Measurements from ENCODE around the gene SRRM3. TPM values are rescaled to one million over a fixed set of nuclear protein-coding genes. Genes with fewer than 3 reads are reported as not detected.

The SRRM3 gene
- total RNA-seq, 1 donor from 2014 or later = not detected

DNA sequence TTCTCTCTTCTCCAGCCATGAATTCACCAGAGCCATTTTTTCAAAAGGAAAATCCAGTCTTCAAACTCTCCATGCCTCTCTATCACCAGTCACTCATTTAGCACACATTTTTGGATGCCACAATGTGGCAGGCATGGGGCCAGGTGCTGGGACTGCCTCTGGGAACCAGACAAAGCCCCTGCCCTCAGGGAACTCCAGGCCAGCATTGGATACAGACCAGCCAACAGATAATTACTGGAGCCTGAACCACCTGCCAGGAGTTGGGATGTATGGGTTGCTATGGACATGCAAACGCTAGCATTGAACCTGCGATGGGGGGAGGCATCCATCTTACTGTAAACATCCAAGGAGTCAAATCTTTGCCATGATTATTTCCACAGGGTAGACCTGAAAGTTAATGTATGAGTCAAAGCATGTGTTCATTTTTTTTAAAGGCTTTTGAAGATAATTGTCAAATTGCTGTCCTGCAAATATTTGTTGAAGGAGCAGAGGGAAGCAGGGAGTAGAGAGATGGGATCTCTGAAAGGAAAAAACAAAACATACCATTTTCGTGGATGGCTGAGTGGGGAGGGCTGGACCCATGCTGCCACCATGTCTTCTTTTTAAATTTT, 43.2 kb downstream of the SRRM3 start:
- DNase-seq (no peak), ATAC-seq (ENCODE audit: low read depth) (no peak)
- CTCF ChIA-PET = interaction anchor here (0.9 kb wide), 1 partner anchor 18 kb away, joined by 4 read pairs; no protein-coding TSS in a partner anchor
- no peaks in the 10 kb centered on the region for H3K9me3 Mint-ChIP-seq
- intact Hi-C loops (cut with micrococcal nuclease) = no loop called here
- H3K27ac Mint-ChIP-seq = no peak overlapping the region
- no peak overlapping the region for H3K4me3 Mint-ChIP-seq
- POLR2A ChIA-PET = no interaction called here
- peaks cover 9% of the 10 kb centered on the region for H3K27me3 Mint-ChIP-seq
- H3K4me1 Mint-ChIP-seq = no peaks in the 10 kb centered on the region
- TF ChIP-seq, protein P1, sequence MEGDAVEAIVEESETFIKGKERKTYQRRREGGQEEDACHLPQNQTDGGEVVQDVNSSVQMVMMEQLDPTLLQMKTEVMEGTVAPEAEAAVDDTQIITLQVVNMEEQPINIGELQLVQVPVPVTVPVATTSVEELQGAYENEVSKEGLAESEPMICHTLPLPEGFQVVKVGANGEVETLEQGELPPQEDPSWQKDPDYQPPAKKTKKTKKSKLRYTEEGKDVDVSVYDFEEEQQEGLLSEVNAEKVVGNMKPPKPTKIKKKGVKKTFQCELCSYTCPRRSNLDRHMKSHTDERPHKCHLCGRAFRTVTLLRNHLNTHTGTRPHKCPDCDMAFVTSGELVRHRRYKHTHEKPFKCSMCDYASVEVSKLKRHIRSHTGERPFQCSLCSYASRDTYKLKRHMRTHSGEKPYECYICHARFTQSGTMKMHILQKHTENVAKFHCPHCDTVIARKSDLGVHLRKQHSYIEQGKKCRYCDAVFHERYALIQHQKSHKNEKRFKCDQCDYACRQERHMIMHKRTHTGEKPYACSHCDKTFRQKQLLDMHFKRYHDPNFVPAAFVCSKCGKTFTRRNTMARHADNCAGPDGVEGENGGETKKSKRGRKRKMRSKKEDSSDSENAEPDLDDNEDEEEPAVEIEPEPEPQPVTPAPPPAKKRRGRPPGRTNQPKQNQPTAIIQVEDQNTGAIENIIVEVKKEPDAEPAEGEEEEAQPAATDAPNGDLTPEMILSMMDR (IDR thresholded peaks at IDR 0.05) = no peak
- H3K36me3 Mint-ChIP-seq (ENCODE audit: low read depth) = no peaks in the 10 kb centered on the region

DNA sequence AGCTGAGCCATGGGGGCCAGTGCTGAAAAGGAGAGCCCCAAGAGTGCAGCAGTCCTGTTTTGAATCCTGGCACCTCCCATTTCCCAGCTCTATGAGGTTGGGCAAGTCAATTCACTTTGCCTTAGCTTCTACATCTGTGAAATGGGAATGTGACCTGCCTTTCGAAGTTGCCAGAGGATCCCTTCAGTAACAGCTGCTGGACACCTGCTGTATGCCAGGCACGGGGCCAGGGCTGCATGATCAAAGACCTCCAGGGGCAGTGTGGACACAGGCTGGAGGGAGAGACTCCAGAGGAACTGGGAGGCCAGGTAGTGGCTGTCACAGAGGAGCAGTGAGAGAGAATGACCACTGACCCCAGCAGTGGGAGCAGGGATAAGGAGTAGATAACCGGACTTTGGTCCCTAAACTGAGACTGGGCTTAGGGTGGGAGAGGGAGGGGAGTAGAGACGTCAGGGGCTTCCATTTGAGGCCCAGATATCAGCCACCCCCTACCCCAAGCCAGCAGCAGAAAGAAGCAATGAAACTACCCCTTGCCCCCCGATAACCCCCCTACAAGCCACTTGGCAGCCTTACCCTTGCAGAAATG, 45.2 kb downstream of the SRRM3 start:
- H3K36me3 Mint-ChIP-seq (ENCODE audit: low read depth) = no peaks in the 10 kb centered on the region
- H3K4me3 Mint-ChIP-seq = no peak overlapping the region
- no peak for DNase-seq
- no peak overlapping the region for H3K27ac Mint-ChIP-seq
- ChIA-PET CTCF (no interaction called here), POLR2A (no interaction called here)
- intact Hi-C loops (cut with micrococcal nuclease) = no loop called here
- no peaks in the 10 kb centered on the region for H3K9me3 Mint-ChIP-seq
- ATAC-seq (ENCODE audit: low read depth) = no peak
- TF ChIP-seq, protein P1 (IDR thresholded peaks at IDR 0.05) = no peak
- no peaks in the 10 kb centered on the region for H3K4me1 Mint-ChIP-seq
- peaks cover 9% of the 10 kb centered on the region for H3K27me3 Mint-ChIP-seq

DNA sequence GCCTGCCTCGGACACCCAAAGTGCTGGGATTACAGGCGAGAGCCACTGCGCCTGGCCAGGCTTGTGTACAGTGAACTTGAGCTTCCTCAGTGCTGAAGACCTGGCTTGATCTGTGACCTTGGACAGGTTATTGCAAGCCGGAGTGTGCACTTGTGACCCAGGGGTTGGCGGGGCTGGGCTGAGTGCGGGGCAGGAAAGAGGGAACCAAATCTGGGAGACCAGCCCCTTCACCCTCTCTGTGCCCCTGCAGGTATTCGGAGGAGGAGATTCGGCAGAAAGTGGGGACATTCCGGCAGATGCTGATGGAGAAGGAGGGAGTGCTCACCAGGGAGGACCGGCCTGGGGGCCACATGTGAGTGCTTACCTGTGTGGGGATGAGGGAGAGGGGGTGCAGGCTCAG, 46.2 kb downstream of the SRRM3 start:
- Mint-ChIP-seq H3K4me3 (no peak overlapping the region), H3K4me1 (no peaks in the 10 kb centered on the region), H3K9me3 (no peaks in the 10 kb centered on the region), H3K27me3 (peaks cover 10% of the 10 kb centered on the region), H3K27ac (no peak overlapping the region), H3K36me3 (ENCODE audit: low read depth) (no peaks in the 10 kb centered on the region)
- intact Hi-C loops (cut with micrococcal nuclease) = no loop called here
- DNase-seq (no peak), ATAC-seq (ENCODE audit: low read depth) (no peak)
- TF ChIP-seq, protein P1 (IDR thresholded peaks at IDR 0.05) = no peak
- ChIA-PET CTCF (no interaction called here), POLR2A (no interaction called here)

DNA sequence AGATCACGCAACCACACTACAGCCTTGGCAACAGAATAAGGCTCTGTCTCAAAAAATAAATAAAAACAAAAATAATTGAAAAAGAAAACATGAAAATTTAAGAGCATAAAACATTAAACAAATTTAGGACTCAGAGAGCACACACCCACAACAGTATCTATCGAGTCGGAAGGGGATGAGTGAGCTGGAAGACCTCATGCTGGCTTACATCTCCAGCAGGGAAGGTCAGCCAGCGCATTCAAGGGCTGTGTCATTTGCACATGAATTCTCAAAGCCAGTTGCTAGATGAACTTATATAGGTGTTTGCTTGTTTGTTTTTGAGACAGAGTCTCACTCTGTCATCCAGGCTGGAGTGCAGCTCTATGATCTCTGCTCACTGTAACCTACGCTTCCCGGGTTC, 50.3 kb downstream of the SRRM3 start:
- Mint-ChIP-seq H3K36me3 (ENCODE audit: low read depth) (no peaks in the 10 kb centered on the region), H3K27ac (no peak overlapping the region), H3K4me3 (no peak overlapping the region), H3K27me3 (peaks cover 13% of the 10 kb centered on the region), H3K4me1 (no peaks in the 10 kb centered on the region), H3K9me3 (no peaks in the 10 kb centered on the region)
- DNase-seq = no peak
- TF ChIP-seq, protein P1 (IDR thresholded peaks at IDR 0.05) = no peak
- ATAC-seq (ENCODE audit: low read depth) = no peak
- intact Hi-C loops (cut with micrococcal nuclease) = no loop called here
- CTCF ChIA-PET = no interaction called here
- POLR2A ChIA-PET = no interaction called here

DNA sequence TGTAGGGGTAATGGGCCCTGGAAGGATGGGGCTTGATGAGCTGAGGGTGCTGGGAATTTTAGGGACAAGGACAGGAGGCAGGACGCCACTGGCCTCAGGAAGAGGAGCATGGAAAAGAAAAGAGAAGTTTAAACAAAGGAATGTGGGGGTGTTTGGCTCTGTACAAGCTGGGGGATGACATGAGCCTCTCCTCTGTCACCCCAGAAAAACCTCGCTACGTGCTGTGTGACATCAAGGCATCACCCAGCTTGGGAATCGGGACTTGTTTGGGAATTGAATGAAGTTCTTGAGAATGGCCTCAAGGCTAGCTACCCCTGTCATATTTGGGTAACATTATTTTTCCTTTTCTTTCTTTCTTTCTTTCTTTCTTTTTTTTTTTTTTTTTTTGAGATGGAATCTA, 53.1 kb downstream of the SRRM3 start:
- ATAC-seq (ENCODE audit: low read depth) = no peak
- Mint-ChIP-seq H3K36me3 (ENCODE audit: low read depth) (no peaks in the 10 kb centered on the region), H3K4me3 (no peak overlapping the region), H3K4me1 (no peaks in the 10 kb centered on the region), H3K27me3 (peaks cover 18% of the 10 kb centered on the region), H3K27ac (no peak overlapping the region), H3K9me3 (no peaks in the 10 kb centered on the region)
- CTCF ChIA-PET = no interaction called here
- POLR2A ChIA-PET = no interaction called here
- TF ChIP-seq, protein P1 (IDR thresholded peaks at IDR 0.05) = no peak
- no peak for DNase-seq
- intact Hi-C loops (cut with micrococcal nuclease) = no loop called here

All from activated B cell treated with CpG ODN at 0.5 μM for 24 hours (primary cell).